ENCODE data around the gene PRDM11. TPM values are rescaled to one million over a fixed set of nuclear protein-coding genes. Genes with fewer than 3 reads are reported as not detected.

Gene PRDM11
- total and polyA plus RNA-seq, 10 of the 15 experiments (the other 5 are each of a cell fraction or from before 2014, with no cell fraction given) = 0.03 to 2.4 (median 0.53) TPM

- TF ChIP-seq CTCF (IDR thresholded peaks at IDR 0.05 in 2 of 3, conservative IDR thresholded peaks at IDR 0.05 in 1 of 3; ENCODE audit: control insufficient read depth in 2 of 3, extremely low read depth in 1 of 3, insufficient read depth in 1 of 3, low read depth in 3 of 3, low read length in 3 of 3) (no peak), SMC3 (IDR thresholded peaks at IDR 0.05; ENCODE audit: borderline replicate concordance, low read length) (no peak), WRNIP1 (IDR thresholded peaks at IDR 0.05; ENCODE audit: borderline replicate concordance, low read depth, low read length) (no peak), BMI1 (IDR thresholded peaks at IDR 0.05; ENCODE audit: borderline replicate concordance) (no peak), CREB1 (IDR thresholded peaks at IDR 0.05; ENCODE audit: low read depth) (no peak), ZNF592 (IDR thresholded peaks at IDR 0.05) (no peak), KAT2A (conservative IDR thresholded peaks at IDR 0.05; ENCODE audit: control insufficient read depth, low read depth, low read length) (no peak), MEF2B (IDR thresholded peaks at IDR 0.05; ENCODE audit: partially characterized antibody, poor library complexity, severe bottlenecking) (no peak), PAX8 (IDR thresholded peaks at IDR 0.05) (no peak), NR2F1 (conservative IDR thresholded peaks at IDR 0.05) (no peak), IRF4 (IDR thresholded peaks at IDR 0.05; ENCODE audit: low read depth, low read length) (no peak), SMAD5 (IDR thresholded peaks at IDR 0.05; ENCODE audit: low read depth) (no peak), IRF5 (IDR thresholded peaks at IDR 0.05; ENCODE audit: borderline replicate concordance) (no peak), IRF3 (IDR thresholded peaks at IDR 0.05) (no peak)
Observed at GRCh38 chr11:45154276-45154675, 7.8 kb downstream of the PRDM11 start (continued).
